ENCODE data around the gene ANO2.

- TF ChIP-seq POLR2A (IDR thresholded peaks at IDR 0.05; ENCODE audit: extremely low read depth, insufficient read length) (no peak), CTCF (IDR thresholded peaks at IDR 0.05; ENCODE audit: low read depth, low read length) (no peak)
Measured at GRCh38 chr12:5599378-5599777, 345.7 kb downstream of the ANO2 start.

Measured in NB4 (cell line).